Measurements from ENCODE around the gene NTM.
A peak's percentile ranks its signal among the peaks of the same experiment; 100 is the strongest.

NTM gene

DNA sequence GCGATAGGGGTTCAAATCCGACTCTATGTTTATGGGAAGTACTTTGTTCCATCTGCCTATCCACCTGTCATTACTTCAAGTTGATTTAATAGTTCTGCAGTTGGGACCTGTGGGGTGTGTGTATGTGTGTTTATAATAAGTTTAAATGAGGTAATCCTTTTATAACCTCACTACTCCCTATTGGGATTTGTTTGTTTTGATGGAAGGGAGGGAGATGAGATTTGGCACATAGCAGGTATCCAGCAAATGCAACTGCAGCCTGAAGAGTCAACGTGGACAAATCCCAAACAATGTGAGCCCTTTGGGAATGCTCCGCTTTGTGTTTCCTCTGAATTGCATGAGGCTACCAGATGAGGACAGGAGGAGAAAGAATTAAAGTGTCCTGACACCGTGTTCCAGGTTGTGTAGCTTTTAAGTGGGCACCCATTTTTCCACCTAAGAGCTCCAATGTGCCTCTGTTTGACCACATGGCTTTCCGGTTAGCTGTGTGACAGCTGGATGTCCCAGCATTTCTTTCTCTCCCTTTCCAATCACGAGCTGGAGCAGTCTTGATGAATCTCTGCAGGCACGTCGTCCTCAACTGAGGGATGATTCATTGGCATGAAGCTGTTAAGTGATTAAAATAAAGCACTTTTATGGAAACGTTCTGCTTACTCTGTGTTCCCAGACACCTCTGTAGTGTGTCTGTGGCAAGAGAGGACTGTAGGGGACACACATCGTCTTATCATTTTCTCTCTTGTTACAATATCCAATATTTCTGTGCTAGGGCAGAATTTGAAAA lies 610.7 kb downstream of the NTM start:
- no peak for DNase-seq

DNA sequence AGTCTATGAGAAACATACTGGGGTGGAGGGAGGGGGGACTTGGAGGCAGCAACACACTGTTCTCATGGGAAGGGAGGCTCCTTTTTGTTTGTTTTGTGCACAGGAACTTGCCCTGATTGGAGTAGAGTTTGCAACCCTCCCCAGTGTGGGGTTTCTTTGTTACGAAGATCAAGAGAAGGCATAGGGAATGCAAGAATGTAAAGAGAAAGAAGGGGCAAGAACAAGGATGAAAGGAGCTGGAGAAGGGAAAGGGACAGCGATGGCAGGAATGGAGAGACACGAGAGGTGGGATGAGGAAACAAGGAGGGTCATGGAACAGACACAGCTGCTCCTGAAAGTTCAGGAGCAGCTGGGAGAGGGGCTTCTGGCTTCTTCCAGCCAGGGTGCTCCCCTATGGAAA lies 611.7 kb downstream of the NTM start:
- no peak for DNase-seq

DNA sequence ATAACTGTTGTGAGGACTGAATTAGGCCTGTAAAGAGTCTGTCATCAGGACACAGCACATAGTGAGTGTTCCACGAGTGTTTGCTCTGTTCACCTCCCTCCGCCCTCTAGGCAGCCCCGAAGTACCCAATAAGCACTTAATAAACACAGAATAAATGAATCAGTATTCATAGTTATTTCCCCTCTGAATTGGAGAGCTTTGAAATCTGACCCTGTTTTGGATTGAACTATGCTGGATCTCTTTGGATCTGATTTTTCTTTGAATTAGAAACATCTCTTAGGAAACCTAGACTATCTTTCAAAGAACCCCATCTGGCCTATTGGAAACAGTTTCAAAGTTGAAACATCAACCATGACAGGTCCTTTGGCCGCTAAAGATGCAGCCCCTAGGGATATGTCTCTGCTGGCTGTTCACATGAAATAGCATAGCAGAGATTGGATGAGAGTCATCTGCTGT lies 615.5 kb downstream of the NTM start:
- no peak for DNase-seq

DNA sequence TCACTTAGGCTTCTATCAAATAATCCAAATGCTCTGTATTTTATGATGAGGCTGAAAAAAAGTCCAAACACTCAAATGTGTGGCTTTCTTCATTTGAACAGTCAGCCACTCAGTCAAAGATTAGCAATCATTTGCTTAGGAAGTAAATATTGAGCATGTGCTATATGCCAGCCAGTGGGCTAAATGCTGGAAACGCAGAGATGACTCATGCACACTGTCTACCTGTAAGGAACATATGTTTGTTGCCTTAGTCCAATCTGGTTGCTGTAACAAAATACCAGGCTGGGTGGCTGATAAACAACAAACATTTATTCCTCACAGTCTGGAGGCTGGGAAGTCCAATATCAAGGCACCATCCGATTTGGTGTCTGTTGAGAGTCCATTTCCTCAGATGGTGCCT lies 617.3 kb downstream of the NTM start:
- no peak for DNase-seq

DNA sequence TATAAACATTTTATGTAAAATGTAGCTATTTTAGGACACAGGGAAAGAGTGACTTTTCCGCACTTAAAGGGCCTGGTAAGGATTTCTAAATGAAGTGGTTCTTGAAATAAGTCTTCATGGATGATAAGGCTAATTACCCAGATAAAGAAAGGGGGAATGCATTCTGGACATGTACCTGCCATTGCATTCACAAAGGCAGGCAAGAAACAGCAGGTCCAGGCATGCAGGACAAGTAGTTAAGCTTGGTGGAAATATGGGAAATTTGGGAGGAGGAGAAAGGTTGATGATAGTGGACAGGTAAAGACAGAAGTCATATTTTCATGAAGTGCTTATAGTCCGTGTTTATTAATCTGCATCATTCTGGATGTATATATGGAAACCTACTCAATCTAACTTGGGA lies 621.2 kb downstream of the NTM start:
- DNase-seq, result no peak

DNA sequence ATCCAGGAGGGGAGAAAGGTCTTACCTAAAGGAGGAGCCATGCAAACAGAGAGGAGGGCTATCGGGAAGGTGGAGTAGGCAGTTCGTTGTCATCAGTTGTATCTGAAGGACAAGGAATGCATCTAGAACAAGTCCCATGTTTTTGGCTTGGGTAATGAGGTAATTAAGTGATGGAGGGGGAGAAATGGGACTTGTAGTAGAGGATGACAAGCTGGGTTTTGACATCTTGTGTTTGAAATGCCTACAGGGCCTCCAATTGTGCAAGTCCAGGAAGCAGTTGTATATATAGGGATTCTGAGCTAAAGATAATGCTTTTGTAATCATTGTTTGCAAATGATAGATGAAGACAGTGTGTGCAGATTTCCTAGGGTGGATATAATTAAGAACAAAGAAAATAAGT lies 622.8 kb downstream of the NTM start:
- no peak for DNase-seq

DNA sequence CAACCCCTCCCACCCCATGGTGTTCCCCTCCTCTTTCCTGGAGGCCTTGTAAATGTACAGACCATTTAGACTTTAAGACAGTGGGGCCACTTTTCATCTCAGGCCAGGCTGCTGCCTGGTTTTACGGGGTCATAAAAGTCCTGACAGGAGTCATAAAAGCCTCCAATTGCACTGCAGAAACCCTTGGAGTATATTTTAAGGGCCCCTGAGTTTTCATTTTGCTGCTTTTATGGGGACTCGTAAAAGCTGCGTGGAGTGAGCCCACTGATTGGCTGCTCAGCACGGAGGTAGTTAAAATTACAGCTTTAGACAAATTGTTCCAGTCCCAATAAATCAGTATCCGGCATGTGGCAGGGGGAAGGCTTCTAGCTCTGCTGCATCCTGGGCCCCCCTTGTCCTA lies 627.6 kb downstream of the NTM start:
- DNase-seq, result no peak

DNA sequence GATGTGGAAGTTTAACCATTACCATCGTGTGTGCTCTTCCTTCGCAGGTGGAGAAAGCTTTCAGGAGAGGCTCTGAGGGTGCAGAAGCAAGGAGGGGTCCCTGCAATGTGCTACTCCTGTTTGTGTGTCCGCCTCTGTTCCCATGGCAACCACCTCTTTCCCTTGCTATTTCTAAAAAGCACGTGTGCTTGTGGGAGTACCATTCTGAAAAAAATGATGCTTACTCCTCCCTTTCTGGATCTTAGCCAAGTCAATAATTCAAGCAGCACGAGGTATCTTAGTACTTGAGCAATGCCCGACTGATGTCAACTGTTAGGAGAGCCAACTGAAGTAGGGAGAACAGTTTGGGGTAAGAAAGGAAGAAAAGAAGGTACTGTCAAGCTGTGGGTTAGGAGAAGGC lies 628.7 kb downstream of the NTM start:
- DNase-seq, result no peak

DNA sequence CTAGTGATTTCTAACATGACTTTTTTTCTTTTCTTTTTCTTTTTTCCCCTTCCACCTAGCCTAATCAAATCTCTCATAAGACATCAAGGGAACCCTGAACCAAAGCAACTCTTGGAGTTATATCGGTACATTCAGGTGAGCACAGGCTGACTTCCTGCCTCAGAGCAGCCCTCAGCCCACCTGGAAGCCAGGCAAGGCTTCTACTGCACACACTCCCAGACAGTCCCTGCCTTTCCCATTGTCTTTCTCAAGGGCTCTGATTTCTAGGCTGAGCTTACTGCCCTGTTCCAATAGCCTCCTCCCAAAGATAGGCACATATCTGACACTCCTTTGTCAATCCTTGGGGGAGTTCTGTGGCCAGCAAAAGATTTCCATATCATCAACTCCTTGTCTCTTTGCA lies 629.5 kb downstream of the NTM start:
- DNase-seq, result no peak

DNA sequence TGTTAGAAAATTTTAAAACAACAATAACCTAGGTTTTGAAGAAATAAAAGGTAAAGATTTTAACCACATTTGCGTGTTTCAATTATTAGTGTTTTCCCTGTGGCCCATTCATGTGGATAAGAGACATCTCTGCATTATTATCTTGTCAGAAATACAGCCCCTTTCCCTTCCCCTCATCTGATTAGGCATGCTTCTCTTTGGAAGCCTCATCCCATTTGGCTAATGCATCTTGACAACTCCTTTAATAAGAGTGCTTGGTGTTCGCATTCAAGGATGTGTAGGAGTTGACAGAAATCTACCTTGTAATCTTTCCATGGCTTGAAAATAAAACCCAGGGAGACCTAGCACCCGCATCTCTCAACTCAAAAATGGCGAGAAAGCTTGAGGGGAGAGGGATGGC lies 635.5 kb downstream of the NTM start:
- DNase-seq, result no peak

DNA sequence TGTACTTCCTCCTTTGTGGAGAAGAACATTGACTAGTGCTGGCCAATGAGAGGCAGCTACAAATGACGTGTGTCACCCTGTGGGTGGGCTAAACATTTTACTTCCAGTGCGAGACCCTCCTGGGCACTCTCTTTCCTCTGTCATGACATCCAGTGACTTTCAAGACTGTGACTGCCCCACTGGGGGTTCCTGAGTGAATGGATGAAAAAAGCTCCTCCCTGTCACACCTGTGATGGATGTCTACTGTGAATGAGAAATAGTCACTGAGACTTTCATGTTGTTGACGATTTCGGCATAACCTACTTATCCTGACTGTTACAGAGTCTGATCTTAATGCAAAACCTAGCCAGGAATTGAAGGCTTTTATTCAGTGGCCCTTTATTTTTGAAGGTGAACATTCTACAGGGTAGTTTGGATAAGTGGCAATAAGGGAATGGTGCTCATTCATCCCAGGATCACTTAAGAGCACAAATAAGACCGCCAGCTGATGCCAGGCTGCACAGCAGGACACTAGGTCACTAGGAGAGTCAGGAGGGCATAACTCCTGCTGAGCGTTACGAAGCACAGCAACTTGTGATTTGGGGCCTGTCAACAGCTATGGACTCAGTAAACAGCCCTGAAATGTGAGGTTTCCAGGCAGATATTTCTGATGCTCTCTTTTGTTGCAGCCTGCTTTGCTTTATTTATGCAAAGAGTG lies 636.6 kb downstream of the NTM start:
- DNase-seq, result no peak

DNA sequence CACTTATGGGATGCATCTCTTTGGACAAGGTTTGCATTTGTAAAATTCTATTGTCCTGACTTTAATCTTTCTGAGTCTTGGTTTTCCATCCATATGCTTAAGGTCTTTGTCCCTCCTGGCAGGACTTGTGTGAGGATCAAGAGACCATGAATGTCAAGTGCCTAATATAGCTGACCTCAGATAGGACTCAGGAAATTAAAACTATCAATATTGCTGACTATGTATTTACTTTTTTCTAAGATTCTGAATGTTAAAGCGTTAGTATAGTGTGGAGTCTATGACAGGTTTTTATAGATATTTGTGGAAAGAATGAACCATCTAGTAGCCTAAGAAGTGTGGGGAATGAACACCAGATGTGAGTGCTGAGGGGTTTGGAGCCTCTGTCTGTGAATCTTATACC lies 637.8 kb downstream of the NTM start:
- DNase-seq, result no peak

DNA sequence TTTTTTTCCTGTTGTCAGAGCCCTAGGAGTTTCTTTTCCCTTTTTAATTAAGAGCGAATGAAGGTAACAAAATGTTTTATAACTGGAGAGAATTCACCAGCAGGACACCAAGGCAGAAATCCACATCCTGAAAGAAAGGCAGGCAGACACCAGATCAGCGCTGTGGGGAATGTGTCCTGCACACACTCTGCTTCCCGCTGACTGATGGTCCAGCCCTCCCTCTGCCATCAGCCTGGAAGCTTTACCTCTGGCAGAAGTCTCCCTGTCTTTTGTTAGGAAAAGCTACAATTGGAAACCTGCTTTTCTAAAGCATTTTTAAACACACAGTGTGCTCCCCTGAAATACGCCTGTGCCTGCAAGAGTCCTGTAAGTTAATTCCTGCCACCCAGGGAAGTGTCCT lies 638.5 kb downstream of the NTM start:
- DNase-seq, result no peak

DNA sequence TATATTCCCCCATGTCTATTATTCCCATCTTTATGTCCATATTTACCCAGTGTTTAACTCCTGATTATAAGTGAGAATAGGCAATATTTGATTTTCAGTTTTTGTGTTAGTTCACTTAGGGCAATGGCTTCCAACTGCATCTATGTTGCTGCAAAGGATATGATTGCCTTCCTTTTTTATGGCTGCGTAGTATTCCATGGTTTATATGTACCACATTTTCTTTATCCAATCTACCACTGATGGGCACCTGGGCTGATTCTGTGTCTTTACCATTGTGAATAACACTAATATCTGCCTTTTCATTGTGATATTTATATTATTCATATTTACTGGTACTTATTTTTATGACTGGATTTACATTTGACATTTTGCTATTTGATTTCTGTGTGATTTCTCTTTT lies 649.6 kb downstream of the NTM start:
- no peak for DNase-seq

DNA sequence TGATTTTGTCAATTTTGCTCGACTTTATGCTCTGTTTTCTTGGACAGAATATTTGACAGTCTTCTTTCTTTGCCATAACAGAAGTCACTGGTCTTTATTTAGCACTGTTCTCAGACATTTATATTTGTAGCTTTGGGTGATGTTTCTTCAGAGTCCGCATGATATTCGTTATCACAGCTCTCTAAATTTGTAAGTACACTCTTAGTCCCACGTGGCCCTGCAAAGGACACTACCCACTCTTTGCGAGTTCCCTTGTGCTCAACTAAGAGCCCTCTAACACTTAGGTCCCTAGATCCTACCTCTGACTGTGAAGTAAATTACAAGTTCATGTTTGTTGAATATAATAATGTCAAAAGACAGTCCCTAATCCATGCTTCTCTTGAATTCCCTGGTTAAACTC lies 651.9 kb downstream of the NTM start:
- DNase-seq, result no peak

DNA sequence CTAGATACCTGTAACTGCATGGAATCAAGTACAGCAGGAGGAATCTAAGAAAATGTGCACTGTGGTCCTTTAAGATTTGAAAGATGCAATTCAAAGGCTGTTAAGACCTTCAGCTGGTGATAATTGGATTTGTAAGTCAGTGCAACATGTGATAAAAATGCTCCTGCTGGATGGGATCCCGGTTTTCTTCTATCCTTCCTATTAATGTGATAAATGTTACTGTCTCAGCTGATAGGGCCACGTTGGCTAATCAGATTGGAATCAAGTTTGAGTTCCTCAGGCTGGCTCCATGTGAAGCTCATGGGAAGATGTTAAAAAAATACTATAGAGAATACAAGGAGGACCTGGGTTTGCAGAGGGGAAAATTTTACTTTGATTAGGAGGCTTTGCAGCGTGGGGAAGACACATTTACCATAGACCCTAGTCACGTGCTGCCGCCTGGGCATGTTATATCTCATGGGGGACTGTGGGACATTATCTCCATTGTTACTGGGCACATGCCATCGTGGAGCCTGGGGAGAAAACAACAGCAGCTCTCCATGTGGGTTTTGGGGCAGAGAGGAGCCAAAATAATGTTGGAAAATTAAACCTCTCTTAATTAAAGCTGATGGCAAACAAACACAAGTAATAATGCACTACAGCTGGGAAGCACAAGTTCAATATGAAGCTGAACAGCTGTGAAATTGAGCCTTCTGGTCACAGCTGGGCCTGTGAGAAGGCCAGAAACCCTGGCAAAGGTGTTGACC lies 652.5 kb downstream of the NTM start:
- DNase-seq, result no peak

DNA sequence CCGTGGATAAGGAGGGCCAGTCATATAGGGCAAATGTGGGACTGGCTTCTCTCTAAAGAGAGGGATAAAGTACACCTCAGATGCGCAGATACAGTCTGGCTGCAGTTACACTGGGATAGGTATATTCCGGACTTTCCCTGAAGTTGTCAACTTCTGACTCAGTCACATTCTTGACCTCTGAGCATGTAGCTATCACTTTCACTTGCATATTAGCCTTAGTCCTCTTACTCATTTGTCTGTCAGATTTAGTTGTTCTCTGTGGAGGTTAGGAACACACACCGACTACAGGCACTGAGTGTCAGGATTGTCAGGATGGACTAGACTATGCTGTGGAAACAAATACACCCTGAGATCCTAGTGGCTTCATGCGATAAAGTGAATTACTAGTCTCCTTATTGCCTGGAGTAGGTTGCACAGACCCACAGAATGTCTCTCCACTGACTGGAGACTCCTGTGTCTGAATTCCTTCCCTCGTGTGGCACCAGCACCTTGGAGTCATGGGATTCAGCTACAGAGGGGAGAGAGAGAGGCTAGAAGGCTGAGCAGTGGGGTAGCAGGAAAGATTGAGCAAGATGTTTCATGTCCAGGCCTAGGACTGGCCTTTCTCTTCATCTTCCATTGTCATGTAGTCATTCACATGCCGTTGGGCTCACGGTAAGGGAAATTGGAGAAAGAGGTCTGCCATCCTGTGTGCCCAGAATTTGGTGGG lies 654.3 kb downstream of the NTM start:
- DNase-seq, result no peak

DNA sequence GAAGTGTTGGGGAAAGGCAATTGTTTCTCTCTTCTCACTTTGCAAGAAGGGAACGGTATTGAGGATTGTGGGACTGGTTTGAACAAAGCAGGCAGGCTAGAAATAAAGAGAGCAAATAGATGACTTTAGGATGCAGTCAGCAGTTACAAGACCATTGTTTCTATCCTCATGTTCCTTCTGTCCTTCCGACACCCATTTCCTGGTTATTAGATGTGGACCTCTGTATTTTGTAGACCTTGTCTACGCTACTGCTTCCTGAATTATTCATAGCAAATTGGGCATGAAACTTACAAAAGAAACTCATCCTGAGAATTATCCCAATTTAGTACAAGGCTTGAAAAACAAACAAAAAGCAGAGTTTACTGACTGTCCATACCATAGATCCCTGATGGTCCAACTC lies 656.3 kb downstream of the NTM start:
- no peak for DNase-seq

DNA sequence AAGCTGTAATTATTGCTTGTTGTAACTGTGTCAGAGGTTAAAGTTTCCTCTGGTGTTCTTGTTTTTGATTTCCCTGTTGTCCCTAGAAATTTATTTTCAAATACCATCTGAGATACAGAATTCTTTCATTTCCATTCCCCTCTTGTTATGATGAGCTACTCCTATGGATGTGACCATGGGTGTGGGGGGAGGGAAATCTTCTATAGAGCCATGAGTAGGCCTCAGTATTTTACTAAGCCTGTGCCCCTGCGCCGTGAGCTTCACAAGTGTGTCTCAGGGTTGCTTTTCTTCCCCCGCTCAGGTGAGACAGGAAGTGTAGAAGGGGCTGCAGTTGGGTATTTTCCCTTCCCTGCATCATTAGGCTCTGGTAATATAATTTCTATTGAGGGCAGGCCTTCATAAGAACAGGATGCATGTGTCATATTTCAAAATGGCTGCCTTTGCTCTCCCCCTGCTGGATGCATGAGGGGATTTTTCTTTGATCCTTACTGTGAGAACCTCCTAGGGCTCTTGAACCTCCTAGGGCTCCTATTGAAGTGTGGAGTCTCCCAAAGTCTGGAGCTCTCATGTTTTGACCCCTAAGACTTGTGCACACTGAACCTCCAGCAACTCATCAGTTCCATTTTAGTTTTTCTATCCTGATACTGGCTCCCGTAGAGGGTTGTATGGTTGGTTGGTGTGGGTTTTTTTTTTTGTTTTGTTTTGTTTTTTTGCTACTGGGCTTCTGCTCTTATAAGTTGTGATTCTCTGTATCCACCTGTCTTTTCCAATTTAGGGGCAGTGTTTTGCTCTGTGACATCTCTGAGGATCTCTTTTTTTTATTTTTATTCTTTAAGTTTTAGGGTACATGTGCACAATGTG lies 658.2 kb downstream of the NTM start:
- DNase-seq, result peak; percentile 45

DNA sequence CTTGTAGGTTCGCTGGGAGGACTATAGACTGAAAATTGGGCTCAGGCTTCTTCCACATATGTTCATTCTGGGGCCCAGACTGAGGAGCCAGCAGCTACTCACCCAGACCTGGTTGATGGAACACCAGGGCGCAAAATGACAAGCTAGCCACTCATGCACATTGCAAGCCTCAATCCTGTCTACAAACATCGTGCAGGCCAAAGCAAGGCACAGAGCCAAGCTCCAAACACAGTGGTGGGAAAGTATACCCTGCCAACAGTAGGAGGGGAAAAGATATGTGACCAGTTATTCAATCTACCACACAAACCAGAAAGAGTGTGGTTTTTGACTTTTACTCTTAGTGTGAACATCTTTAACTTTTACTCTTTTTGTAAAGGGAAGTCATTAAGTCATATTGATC lies 660.5 kb downstream of the NTM start:
- DNase-seq, result no peak

DNA sequence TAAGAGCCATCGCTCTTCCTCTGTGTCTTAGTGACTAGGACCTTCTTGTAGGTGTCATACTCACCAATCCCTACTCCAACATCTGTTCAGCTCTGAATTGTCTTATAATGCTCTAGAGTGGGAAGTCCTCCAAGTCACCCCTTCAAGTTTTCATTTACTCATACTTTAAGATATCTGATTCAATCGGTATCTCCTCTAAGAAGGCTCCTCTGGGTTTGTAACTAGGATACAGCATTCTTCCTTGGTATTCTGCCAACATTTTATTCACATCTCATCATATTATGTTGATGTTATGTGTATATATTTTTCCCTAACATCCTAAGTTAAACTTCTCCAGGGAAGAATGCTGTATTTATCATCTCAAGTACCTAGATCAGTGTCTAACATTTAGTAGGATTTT lies 662.1 kb downstream of the NTM start:
- DNase-seq, result no peak

DNA sequence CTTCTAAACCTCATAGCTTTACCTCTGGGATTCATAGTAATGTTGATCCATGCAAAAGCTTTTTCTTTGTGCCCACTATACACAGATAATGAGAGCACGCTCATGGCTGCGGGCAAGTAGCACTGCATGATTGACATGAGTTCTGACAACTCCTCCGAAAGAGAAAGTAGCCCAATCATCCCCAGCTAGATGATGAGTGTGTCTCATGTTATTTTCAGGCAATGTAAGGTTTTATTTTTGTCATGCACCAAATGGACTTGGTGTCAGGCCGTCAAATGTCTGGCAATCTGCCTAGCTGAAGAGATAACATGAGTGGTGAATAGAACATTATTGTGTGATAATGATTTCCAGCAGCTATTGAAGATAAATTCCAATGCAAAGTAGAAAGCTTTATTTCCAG lies 662.6 kb downstream of the NTM start:
- no peak for DNase-seq
